IPS-NIHi11 (cell line): ENCODE measurements around the gene CMPK1.

Source experiments
- DNase-seq: peaks from one replicate; pipeline ENCODE4 v3.0.0; 2012; ENCODE audit warnings: mixed read lengths, low spot score

CMPK1 gene

GRCh38 chr1:47424336-47424982 is 90.9 kb downstream of the CMPK1 start:
- DNase-seq: peak; percentile 84
